ENCODE results near the gene GPR119. TPM values are rescaled to one million over a fixed set of nuclear protein-coding genes. Genes with fewer than 3 reads are reported as not detected.

The GPR119 gene
- total RNA-seq, 1 experiment from 2014 or later: not detected

DNA sequence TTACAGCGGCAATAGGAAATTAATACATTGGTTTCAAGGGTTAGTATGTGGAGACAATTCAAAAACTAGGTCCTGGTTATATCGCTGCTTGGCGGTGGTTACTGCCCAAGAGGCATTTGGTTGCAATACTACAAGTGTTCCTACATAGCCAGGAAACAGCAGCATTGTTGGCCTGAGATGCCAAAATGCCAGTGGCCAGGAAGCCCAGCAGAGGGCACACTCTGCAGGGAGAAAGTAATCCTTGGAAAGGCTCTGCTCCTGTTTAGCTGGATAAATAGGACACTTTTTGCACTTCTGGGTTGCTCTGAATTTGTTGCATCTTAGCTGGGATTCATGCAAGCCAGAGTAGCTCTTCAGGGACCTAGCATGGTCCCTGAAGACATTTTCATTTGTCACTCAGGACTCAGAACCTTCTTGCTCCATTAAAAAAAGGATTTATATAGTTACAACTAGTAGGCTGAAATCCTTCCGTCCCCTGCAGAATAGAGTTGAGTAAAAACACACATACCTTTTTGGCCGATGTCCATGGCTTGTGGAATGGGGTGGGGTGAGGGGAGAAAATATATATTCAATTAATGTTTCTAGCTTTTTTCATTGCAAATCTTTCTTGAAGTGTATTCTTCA, 8.1 kb upstream of the GPR119 start:
- Histone ChIP-seq H3K18ac (ENCODE audit: insufficient read length, low read depth, low read length) (no peak overlapping the region), H2AK5ac (ENCODE audit: insufficient read length, low read length) (no peak overlapping the region), H2AFZ (ENCODE audit: low read length) (no peak overlapping the region), H3K27me3 (ENCODE audit: insufficient read depth, low read length) (no peaks in the 10 kb centered on the region), H3K23ac (ENCODE audit: insufficient read length, low read depth, low read length) (no peak overlapping the region), H3K79me2 (ENCODE audit: insufficient read depth, low read length) (no peaks in the 10 kb centered on the region), H3K23me2 (ENCODE audit: insufficient read length, low read depth, low read length, poor library complexity, severe bottlenecking) (no peaks in the 10 kb centered on the region), H4K8ac (replicated peaks; ENCODE audit: insufficient read length, low read depth, low read length) (no peak overlapping the region), H3K79me1 (ENCODE audit: insufficient read depth, low read depth, low read length, poor library complexity, severe bottlenecking) (no peaks in the 10 kb centered on the region), H3K56ac (ENCODE audit: insufficient read length, low read depth, low read length) (no peak overlapping the region), H3K9me3 (ENCODE audit: control insufficient read depth, low read depth, low read length) (peaks cover 15% of the 10 kb centered on the region), H2BK20ac (ENCODE audit: low read depth, low read length, poor library complexity, severe bottlenecking) (no peak overlapping the region), H3K4ac (ENCODE audit: low read depth, low read length) (no peak overlapping the region), H2BK5ac (ENCODE audit: insufficient read length, low read length) (no peak overlapping the region), H3K4me2 (ENCODE audit: insufficient read depth, insufficient read length, low read length) (no peak overlapping the region), H3T11ph (ENCODE audit: low read length) (no peak overlapping the region), H2BK120ac (ENCODE audit: low read depth, low read length, poor library complexity, severe bottlenecking) (no peak overlapping the region), H4K5ac (ENCODE audit: insufficient read length, low read depth, low read length) (no peak overlapping the region), H3K9ac (ENCODE audit: extremely low read depth, insufficient read length, low read length) (no peak overlapping the region), H4K20me1 (ENCODE audit: control insufficient read depth, insufficient read depth, insufficient read length) (no peaks in the 10 kb centered on the region), H3K14ac (ENCODE audit: insufficient read depth, low read length) (no peak overlapping the region), H2BK12ac (ENCODE audit: insufficient read length, low read depth, low read length) (no peak overlapping the region), H2BK15ac (ENCODE audit: low read depth, low read length) (no peak overlapping the region), H3K27ac (ENCODE audit: insufficient read length, low read depth, low read length) (no peak overlapping the region), H4K91ac (ENCODE audit: insufficient read length, low read depth, low read length) (no peak overlapping the region), H3K4me1 (ENCODE audit: insufficient read depth, low read length) (no peaks in the 10 kb centered on the region)
- peaks cover 0 to 23% of the 10 kb centered on the region in 2 experiments; a peak in 3 of 5 replicates for H3K9me3 Mint-ChIP-seq
- H3K27me3 Mint-ChIP-seq (ENCODE audit: low read depth): peaks cover 24% of the 10 kb centered on the region
- H3K4me3 Mint-ChIP-seq: no peak overlapping the region
- no CpG with 5 or more reads among the region's 5 CpGs for WGBS (ENCODE audit: extremely low coverage, insufficient read length, low lambda C conversion rate)
- H3K36me3 Mint-ChIP-seq (ENCODE audit: insufficient read depth in 1 of 3, low read depth in 3 of 3): no peaks in the 10 kb centered on the region
- no peak overlapping the region for H3K27ac Mint-ChIP-seq
- DNase-seq: peak; percentile 57
- peak; percentile 74 for TF ChIP-seq CTCF (conservative IDR thresholded peaks at IDR 0.05)
- H3K4me1 Mint-ChIP-seq: 0 out of 4 replicates have a peak, but pooled peaks cover 0 to 3% of the 10 kb centered on the region in 2 experiments
